ENCODE results near the gene PPP1R14D. TPM values are rescaled to one million over a fixed set of nuclear protein-coding genes. Genes with fewer than 3 reads are reported as not detected.
A peak's percentile ranks its signal among the peaks of the same experiment; 100 is the strongest.

PPP1R14D gene
- total RNA-seq, 1 donor from 2014 or later: not detected

DNA sequence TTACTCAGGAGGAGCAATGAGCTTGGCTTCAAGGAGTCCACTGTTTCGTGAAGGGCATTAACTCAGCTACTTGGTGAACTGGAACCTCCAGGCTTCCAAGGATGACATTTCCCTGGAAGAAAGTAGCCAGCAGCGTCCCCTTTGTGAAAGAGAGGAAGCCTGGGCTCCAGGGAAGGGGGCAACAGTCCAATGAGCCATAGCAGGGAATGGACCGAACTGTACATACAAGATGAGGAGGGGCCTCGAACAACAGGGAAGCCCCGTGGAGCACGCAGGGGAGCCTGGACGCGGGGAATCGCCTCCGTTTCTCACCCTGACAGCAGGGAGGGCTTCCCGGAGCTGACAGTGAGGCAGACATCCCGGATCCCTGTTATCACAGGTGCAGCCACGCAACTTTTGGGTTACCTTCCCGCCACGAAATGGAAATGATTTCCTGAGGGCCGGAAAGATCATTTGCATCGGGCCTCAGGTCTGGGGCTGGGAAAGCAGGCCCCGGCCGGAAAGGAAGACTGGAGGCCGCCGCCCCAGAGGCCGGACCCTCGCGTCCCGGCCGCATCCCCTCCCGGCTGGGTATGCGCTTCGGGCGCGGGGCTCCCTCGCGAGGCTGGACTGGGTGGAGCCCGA, 14.9 kb upstream of the PPP1R14D start:
- Mint-ChIP-seq H3K36me3 (ENCODE audit: low read depth, unreplicated experiment) (peaks cover 5% of the 10 kb centered on the region), H3K4me3 (ENCODE audit: unreplicated experiment) (peak overlapping the region; percentile 87), H3K4me1 (ENCODE audit: unreplicated experiment) (peaks cover 26% of the 10 kb centered on the region), H3K9me3 (ENCODE audit: unreplicated experiment) (no peaks in the 10 kb centered on the region), H3K27me3 (ENCODE audit: unreplicated experiment) (peaks cover 20% of the 10 kb centered on the region), H3K27ac (ENCODE audit: unreplicated experiment) (peak overlapping the region; percentile 64)
- TF ChIP-seq, protein P1, sequence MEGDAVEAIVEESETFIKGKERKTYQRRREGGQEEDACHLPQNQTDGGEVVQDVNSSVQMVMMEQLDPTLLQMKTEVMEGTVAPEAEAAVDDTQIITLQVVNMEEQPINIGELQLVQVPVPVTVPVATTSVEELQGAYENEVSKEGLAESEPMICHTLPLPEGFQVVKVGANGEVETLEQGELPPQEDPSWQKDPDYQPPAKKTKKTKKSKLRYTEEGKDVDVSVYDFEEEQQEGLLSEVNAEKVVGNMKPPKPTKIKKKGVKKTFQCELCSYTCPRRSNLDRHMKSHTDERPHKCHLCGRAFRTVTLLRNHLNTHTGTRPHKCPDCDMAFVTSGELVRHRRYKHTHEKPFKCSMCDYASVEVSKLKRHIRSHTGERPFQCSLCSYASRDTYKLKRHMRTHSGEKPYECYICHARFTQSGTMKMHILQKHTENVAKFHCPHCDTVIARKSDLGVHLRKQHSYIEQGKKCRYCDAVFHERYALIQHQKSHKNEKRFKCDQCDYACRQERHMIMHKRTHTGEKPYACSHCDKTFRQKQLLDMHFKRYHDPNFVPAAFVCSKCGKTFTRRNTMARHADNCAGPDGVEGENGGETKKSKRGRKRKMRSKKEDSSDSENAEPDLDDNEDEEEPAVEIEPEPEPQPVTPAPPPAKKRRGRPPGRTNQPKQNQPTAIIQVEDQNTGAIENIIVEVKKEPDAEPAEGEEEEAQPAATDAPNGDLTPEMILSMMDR (IDR thresholded peaks at IDR 0.05; ENCODE audit: unreplicated experiment): no peak
- peak; percentile 30 for DNase-seq (ENCODE audit: low spot score)

DNA sequence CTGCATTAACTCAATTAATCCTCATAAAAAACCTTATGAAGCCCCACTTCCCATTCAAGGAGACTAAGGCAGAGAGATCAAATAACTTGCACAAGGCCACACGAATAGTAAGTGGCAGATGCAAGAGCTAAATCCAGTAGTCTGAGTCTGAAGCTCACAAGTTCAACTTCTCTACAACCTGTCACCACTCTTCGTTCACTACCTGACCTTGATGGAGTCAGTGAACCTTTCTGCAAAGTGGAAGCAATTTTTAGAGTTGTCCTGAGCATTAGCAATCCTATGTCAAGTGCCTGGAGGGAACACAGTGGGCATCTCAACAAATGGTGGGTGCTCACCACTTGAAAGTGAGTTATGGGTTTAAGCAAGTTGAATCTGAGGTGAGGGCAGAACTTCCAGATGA, 13.2 kb upstream of the PPP1R14D start:
- Mint-ChIP-seq H3K9me3 (ENCODE audit: unreplicated experiment) (no peaks in the 10 kb centered on the region), H3K27me3 (ENCODE audit: unreplicated experiment) (peaks cover 17% of the 10 kb centered on the region), H3K27ac (ENCODE audit: unreplicated experiment) (no peak overlapping the region), H3K4me1 (ENCODE audit: unreplicated experiment) (peaks cover 11% of the 10 kb centered on the region), H3K36me3 (ENCODE audit: low read depth, unreplicated experiment) (no peaks in the 10 kb centered on the region), H3K4me3 (ENCODE audit: unreplicated experiment) (no peak overlapping the region)
- TF ChIP-seq, protein P1 (IDR thresholded peaks at IDR 0.05; ENCODE audit: unreplicated experiment): no peak
- DNase-seq (ENCODE audit: low spot score): no peak

DNA sequence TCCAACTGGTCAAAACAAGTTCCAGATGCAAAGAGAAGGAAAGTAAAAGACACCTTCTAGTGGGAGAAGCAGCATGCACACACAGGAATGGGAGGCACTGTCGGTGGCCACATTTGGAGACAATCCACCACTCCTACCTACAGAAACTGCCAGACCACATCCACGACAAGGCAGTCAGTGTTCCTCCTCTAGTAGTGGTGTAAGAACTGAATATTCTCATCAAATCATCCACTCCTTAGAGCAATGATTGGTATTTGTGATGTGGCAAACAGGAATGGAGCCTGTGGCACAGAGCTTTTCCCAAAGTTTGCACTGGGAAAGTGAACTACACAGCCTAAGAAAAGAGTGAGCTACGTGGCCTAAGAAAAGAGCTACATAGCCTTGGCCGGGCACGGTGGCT, 10.2 kb upstream of the PPP1R14D start:
- H3K27me3 Mint-ChIP-seq (ENCODE audit: unreplicated experiment): peaks cover 5% of the 10 kb centered on the region
- DNase-seq (ENCODE audit: low spot score): no peak
- H3K27ac Mint-ChIP-seq (ENCODE audit: unreplicated experiment): no peak overlapping the region
- TF ChIP-seq, protein P1 (IDR thresholded peaks at IDR 0.05; ENCODE audit: unreplicated experiment): no peak
- no peak overlapping the region for H3K4me3 Mint-ChIP-seq (ENCODE audit: unreplicated experiment)
- no peaks in the 10 kb centered on the region for H3K9me3 Mint-ChIP-seq (ENCODE audit: unreplicated experiment)
- H3K4me1 Mint-ChIP-seq (ENCODE audit: unreplicated experiment): peaks cover 4% of the 10 kb centered on the region
- no peaks in the 10 kb centered on the region for H3K36me3 Mint-ChIP-seq (ENCODE audit: low read depth, unreplicated experiment)

DNA sequence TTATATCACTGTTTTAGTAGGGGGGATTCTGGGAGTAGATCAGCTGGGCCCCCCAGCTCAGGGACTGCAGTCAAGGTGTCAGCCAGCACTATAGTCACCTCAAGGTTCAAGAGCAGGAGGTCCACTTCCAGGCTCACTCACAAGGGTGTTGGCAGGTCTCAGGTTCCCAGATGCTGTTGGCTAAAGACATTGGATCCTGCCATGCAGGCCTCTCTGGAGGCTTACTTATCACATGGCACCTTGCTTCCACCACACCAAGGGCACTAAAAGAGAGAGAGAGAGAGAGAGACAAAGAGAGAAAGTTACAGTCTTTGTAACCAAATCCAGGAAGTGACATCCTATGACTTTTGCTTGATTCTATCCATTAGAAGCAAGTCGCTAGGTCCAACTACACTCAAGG, 7.5 kb upstream of the PPP1R14D start:
- H3K27ac Mint-ChIP-seq (ENCODE audit: unreplicated experiment): no peak overlapping the region
- TF ChIP-seq, protein P1 (IDR thresholded peaks at IDR 0.05; ENCODE audit: unreplicated experiment): no peak
- H3K4me1 Mint-ChIP-seq (ENCODE audit: unreplicated experiment): peaks cover 8% of the 10 kb centered on the region
- H3K9me3 Mint-ChIP-seq (ENCODE audit: unreplicated experiment): no peaks in the 10 kb centered on the region
- no peak for DNase-seq (ENCODE audit: low spot score)
- peaks cover 2% of the 10 kb centered on the region for H3K27me3 Mint-ChIP-seq (ENCODE audit: unreplicated experiment)
- H3K36me3 Mint-ChIP-seq (ENCODE audit: low read depth, unreplicated experiment): peaks cover 7% of the 10 kb centered on the region
- no peak overlapping the region for H3K4me3 Mint-ChIP-seq (ENCODE audit: unreplicated experiment)

DNA sequence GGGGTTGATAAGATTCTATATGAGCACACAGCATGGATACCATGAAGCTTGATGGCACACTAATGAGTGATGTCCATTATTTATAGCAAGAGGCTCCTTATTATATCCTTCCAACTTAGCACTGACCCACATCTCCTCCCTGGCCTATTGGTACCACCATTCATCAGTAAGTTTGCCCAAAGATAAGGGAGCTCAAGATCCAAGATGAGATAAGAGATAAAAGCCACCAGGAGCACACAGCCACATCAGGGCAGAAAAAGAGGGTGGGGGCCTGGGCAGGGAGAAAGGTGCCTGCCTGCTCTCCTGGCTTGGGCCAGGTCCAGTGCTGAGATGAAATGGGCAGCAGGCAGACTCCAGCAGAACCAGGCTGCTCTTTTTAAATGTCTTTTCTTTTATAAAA, 4.4 kb upstream of the PPP1R14D start:
- peaks cover 15% of the 10 kb centered on the region for H3K4me1 Mint-ChIP-seq (ENCODE audit: unreplicated experiment)

More for the DNA sequence above, 4.4 kb upstream of the PPP1R14D start:
- H3K4me3 Mint-ChIP-seq (ENCODE audit: unreplicated experiment): no peak overlapping the region
- no peaks in the 10 kb centered on the region for H3K9me3 Mint-ChIP-seq (ENCODE audit: unreplicated experiment)
- TF ChIP-seq, protein P1 (IDR thresholded peaks at IDR 0.05; ENCODE audit: unreplicated experiment): no peak
- H3K27ac Mint-ChIP-seq (ENCODE audit: unreplicated experiment): no peak overlapping the region
- peaks cover 7% of the 10 kb centered on the region for H3K36me3 Mint-ChIP-seq (ENCODE audit: low read depth, unreplicated experiment)
- DNase-seq (ENCODE audit: low spot score): no peak
- H3K27me3 Mint-ChIP-seq (ENCODE audit: unreplicated experiment): peaks cover 3% of the 10 kb centered on the region
